HEK293 (cell line): ENCODE results near the gene FRAS1.

Source experiments
- CTCF ChIA-PET: fragments of 350-600 bp; formaldehyde crosslinking; extraction: SDS; loops from one replicate; lab custom pipeline; 2021; ENCODE audit warnings: antibody characterized with exemption; lab: Yijun Ruan, JAX
- POLR2A ChIA-PET: fragments of 300-600 bp; formaldehyde crosslinking; extraction: SDS; loops from one replicate; lab custom pipeline; 2020; ENCODE audit warnings: antibody characterized with exemption, inconsistent platforms; lab: Yijun Ruan, JAX
- H3K27ac ChIP-seq: fragments of 200-500 bp; sonication (Bioruptor generic); 2 replicates; pipeline ENCODE4 v1.5.1; 2014; ENCODE audit warnings: low read depth, low read length, control low read depth, inconsistent platforms; ENCODE audit errors: extremely low read depth
- H3K36me3 ChIP-seq, 2 experiments: fragments of 200-500 bp in 1 of 2; sonication (Bioruptor generic) in 1 of 2; 1 replicate in 1 of 2; 2 replicates in 1 of 2; pipeline ENCODE4 v1.5.1; 2014 to 2017; ENCODE audit warnings: inconsistent platforms in 2 of 2, low read length in 2 of 2; ENCODE audit not compliant: control insufficient read depth in 2 of 2, insufficient read depth in 1 of 2
- H3K4me1 ChIP-seq: fragments of 200-500 bp; sonication (Bioruptor generic); 2 replicates; pipeline ENCODE4 v1.5.1; 2014; ENCODE audit warnings: mild to moderate bottlenecking, low read length, inconsistent platforms; ENCODE audit not compliant: control insufficient read depth, insufficient read depth
- H3K4me3 ChIP-seq: 2 replicates; pipeline ENCODE4 v1.5.1; 2011; ENCODE audit warnings: low read depth, mild to moderate bottlenecking, control low read depth, low read length, moderate library complexity
- H3K9me3 ChIP-seq: fragments of 200-500 bp; sonication (Bioruptor generic); 2 replicates; pipeline ENCODE4 v1.5.1; 2014; ENCODE audit warnings: low read depth, low read length, inconsistent platforms; ENCODE audit not compliant: control insufficient read depth, insufficient read depth
- HOXD13 ChIP-seq: sonication (generic); formaldehyde crosslinking; IDR thresholded peaks from 2 replicates; pipeline ENCODE4 v1.8.0; 2022; ENCODE audit warnings: missing genetic modification reagents, borderline replicate concordance
- MYNN ChIP-seq: fragments of 450-650 bp; formaldehyde crosslinking; IDR thresholded peaks from 2 replicates; pipeline ENCODE4 v1.5.1; 2016; ENCODE audit warnings: missing biosample characterization, missing genetic modification characterization, borderline replicate concordance
- ZBTB21 ChIP-seq: fragments of 450-650 bp; formaldehyde crosslinking; IDR thresholded peaks from 2 replicates; pipeline ENCODE4 v1.5.1; 2017; ENCODE audit warnings: missing biosample characterization, missing genetic modification characterization
- ZBTB8A ChIP-seq: fragments of 450-650 bp; formaldehyde crosslinking; IDR thresholded peaks from 2 replicates; pipeline ENCODE4 v1.5.1; 2016; ENCODE audit warnings: missing biosample characterization, missing genetic modification characterization
- ZFP41 ChIP-seq: fragments of 450-650 bp; formaldehyde crosslinking; IDR thresholded peaks from 2 replicates; pipeline ENCODE4 v1.5.1; 2016; ENCODE audit warnings: missing biosample characterization, missing genetic modification characterization, borderline replicate concordance
- ZNF114 ChIP-seq: fragments of 450-650 bp; formaldehyde crosslinking; IDR thresholded peaks from 2 replicates; pipeline ENCODE4 v1.5.0; 2017; ENCODE audit warnings: missing biosample characterization, missing genetic modification characterization
- ZNF169 ChIP-seq: fragments of 450-650 bp; formaldehyde crosslinking; IDR thresholded peaks from 2 replicates; pipeline ENCODE4 v1.5.1; 2016; ENCODE audit warnings: missing biosample characterization, missing genetic modification characterization
- ZNF311 ChIP-seq: fragments of 450-650 bp; formaldehyde crosslinking; IDR thresholded peaks from 2 replicates; pipeline ENCODE4 v1.5.1; 2017; ENCODE audit warnings: missing biosample characterization, missing genetic modification characterization, borderline replicate concordance
- ZNF394 ChIP-seq: fragments of 450-650 bp; formaldehyde crosslinking; IDR thresholded peaks from 2 replicates; pipeline ENCODE4 v1.5.1; 2016; ENCODE audit warnings: missing biosample characterization, missing genetic modification characterization, mild to moderate bottlenecking, moderate library complexity, borderline replicate concordance
- ZNF433 ChIP-seq: fragments of 450-650 bp; formaldehyde crosslinking; IDR thresholded peaks from 2 replicates; pipeline ENCODE4 v1.5.1; 2016; ENCODE audit warnings: missing biosample characterization, missing genetic modification characterization, low read depth
- ZNF555 ChIP-seq: fragments of 450-650 bp; formaldehyde crosslinking; conservative IDR thresholded peaks from 2 replicates; pipeline ENCODE4 v1.5.1; 2017; ENCODE audit warnings: missing biosample characterization, mild to moderate bottlenecking, missing genetic modification characterization, inconsistent platforms
- ZNF561 ChIP-seq: fragments of 450-650 bp; IDR thresholded peaks from 2 replicates; pipeline ENCODE4 v1.5.1; 2018; ENCODE audit warnings: missing biosample characterization, missing genetic modification characterization, borderline replicate concordance
- ZNF596 ChIP-seq: fragments of 450-650 bp; IDR thresholded peaks from 2 replicates; pipeline ENCODE4 v1.5.0; 2018; ENCODE audit warnings: missing biosample characterization, mild to moderate bottlenecking, missing genetic modification characterization, moderate library complexity
- ZNF623 ChIP-seq: fragments of 450-650 bp; formaldehyde crosslinking; IDR thresholded peaks from 2 replicates; pipeline ENCODE4 v1.5.1; 2016; ENCODE audit warnings: missing biosample characterization, missing genetic modification characterization
- ZNF629 ChIP-seq: fragments of 450-650 bp; formaldehyde crosslinking; IDR thresholded peaks from 2 replicates; pipeline ENCODE4 v1.5.1; 2017; ENCODE audit warnings: missing biosample characterization, missing genetic modification characterization
- ZNF660 ChIP-seq: fragments of 450-650 bp; IDR thresholded peaks from 2 replicates; pipeline ENCODE4 v1.5.1; 2018; ENCODE audit warnings: missing biosample characterization, mild to moderate bottlenecking, missing genetic modification characterization
- ZNF677 ChIP-seq: fragments of 450-650 bp; IDR thresholded peaks from 2 replicates; pipeline ENCODE4 v1.5.0; 2018; ENCODE audit warnings: missing biosample characterization, mild to moderate bottlenecking, missing genetic modification characterization, moderate library complexity
- ZNF701 ChIP-seq: fragments of 450-650 bp; formaldehyde crosslinking; IDR thresholded peaks from 2 replicates; pipeline ENCODE4 v1.5.1; 2016; ENCODE audit warnings: missing biosample characterization, missing genetic modification characterization
- ZNF76 ChIP-seq: fragments of 450-650 bp; formaldehyde crosslinking; IDR thresholded peaks from 2 replicates; pipeline ENCODE4; 2016; ENCODE audit warnings: low read depth, missing biosample characterization, missing genetic modification characterization, borderline replicate concordance
- ZNF777 ChIP-seq: fragments of 450-650 bp; formaldehyde crosslinking; IDR thresholded peaks from 2 replicates; pipeline ENCODE4 v1.5.1; 2017; ENCODE audit warnings: missing biosample characterization, missing genetic modification characterization, borderline replicate concordance
- ZNF785 ChIP-seq: fragments of 450-650 bp; formaldehyde crosslinking; IDR thresholded peaks from 2 replicates; pipeline ENCODE4 v1.5.1; 2016; ENCODE audit warnings: missing biosample characterization, missing genetic modification characterization
- TF ChIP-seq, protein P1 (sequence below): fragments of 450-650 bp; formaldehyde crosslinking; IDR thresholded peaks from 2 replicates; pipeline ENCODE4 v1.5.1; 2016; ENCODE audit warnings: missing biosample characterization, missing genetic modification characterization, borderline replicate concordance
- TF ChIP-seq, protein P2 (sequence below): fragments of 450-650 bp; formaldehyde crosslinking; IDR thresholded peaks from 2 replicates; pipeline ENCODE4 v1.5.1; 2017; ENCODE audit warnings: missing biosample characterization, missing genetic modification characterization
- TF ChIP-seq, protein P3 (sequence below): fragments of 450-650 bp; formaldehyde crosslinking; IDR thresholded peaks from 2 replicates; pipeline ENCODE4 v1.5.1; 2016; ENCODE audit warnings: missing biosample characterization, missing genetic modification characterization, low read depth
- TF ChIP-seq, protein P4 (sequence below): fragments of 450-650 bp; formaldehyde crosslinking; IDR thresholded peaks from 2 replicates; pipeline ENCODE4 v1.5.1; 2016; ENCODE audit warnings: missing biosample characterization, missing genetic modification characterization
- TF ChIP-seq, protein P5 (sequence below): fragments of 450-650 bp; formaldehyde crosslinking; IDR thresholded peaks from 2 replicates; pipeline ENCODE4 v1.5.1; 2016; ENCODE audit warnings: missing biosample characterization, missing genetic modification characterization

The FRAS1 gene

DNA sequence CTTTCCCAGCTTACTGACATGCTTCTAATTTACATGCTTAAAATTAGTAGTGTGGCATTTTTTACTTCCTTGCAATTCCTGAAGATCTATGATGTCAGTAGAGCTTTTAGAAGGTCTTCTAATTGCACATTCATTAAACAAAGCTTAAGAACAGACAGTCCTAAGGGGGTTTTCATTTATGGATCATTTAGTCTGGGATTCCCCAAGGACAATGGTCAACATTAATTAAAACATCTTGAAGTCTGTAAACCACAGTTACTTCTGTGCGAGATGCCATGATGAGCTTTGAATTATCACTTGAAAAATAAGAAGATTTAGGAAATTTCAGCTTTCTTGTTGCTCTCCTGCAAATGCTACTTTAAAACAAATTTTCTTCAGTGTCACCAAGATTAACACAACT is 514.7 kb downstream of the FRAS1 start:
- Histone ChIP-seq H3K9me3 (no peaks in the 10 kb centered on the region), H3K36me3 (no peaks in the 10 kb centered on the region), H3K27ac (no peak overlapping the region), H3K4me3 (no peak overlapping the region), H3K4me1 (no peaks in the 10 kb centered on the region; the same call in 1 of the 2 replicates)
- POLR2A ChIA-PET, result no interaction called here
- CTCF ChIA-PET, result interaction anchor here (0.7 kb wide), 2 partner anchors 11 to 21 kb away, joined by 3 to 4 read pairs; no protein-coding TSS in a partner anchor
- no peak for TF ChIP-seq MYNN (tag by site-specific recombination)
- TF ChIP-seq ZNF555 (tag by site-specific recombination), result no peak
- TF ChIP-seq ZBTB21 (tag by site-specific recombination), result no peak
- TF ChIP-seq ZNF76 (tag by site-specific recombination), result no peak
- TF ChIP-seq ZNF169, result no peak
- TF ChIP-seq ZNF677 (tag by site-specific recombination), result no peak
- TF ChIP-seq ZNF629 (tag by site-specific recombination), result no peak
- TF ChIP-seq, protein P1, sequence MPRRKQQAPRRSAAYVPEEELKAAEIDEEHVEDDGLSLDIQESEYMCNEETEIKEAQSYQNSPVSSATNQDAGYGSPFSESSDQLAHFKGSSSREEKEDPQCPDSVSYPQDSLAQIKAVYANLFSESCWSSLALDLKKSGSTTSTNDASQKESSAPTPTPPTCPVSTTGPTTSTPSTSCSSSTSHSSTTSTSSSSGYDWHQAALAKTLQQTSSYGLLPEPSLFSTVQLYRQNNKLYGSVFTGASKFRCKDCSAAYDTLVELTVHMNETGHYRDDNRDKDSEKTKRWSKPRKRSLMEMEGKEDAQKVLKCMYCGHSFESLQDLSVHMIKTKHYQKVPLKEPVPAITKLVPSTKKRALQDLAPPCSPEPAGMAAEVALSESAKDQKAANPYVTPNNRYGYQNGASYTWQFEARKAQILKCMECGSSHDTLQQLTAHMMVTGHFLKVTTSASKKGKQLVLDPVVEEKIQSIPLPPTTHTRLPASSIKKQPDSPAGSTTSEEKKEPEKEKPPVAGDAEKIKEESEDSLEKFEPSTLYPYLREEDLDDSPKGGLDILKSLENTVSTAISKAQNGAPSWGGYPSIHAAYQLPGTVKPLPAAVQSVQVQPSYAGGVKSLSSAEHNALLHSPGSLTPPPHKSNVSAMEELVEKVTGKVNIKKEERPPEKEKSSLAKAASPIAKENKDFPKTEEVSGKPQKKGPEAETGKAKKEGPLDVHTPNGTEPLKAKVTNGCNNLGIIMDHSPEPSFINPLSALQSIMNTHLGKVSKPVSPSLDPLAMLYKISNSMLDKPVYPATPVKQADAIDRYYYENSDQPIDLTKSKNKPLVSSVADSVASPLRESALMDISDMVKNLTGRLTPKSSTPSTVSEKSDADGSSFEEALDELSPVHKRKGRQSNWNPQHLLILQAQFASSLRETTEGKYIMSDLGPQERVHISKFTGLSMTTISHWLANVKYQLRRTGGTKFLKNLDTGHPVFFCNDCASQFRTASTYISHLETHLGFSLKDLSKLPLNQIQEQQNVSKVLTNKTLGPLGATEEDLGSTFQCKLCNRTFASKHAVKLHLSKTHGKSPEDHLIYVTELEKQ (tag by site-specific recombination), result no peak
- TF ChIP-seq ZNF311 (tag by site-specific recombination), result no peak
- TF ChIP-seq ZNF785, result no peak
- TF ChIP-seq, protein P2, sequence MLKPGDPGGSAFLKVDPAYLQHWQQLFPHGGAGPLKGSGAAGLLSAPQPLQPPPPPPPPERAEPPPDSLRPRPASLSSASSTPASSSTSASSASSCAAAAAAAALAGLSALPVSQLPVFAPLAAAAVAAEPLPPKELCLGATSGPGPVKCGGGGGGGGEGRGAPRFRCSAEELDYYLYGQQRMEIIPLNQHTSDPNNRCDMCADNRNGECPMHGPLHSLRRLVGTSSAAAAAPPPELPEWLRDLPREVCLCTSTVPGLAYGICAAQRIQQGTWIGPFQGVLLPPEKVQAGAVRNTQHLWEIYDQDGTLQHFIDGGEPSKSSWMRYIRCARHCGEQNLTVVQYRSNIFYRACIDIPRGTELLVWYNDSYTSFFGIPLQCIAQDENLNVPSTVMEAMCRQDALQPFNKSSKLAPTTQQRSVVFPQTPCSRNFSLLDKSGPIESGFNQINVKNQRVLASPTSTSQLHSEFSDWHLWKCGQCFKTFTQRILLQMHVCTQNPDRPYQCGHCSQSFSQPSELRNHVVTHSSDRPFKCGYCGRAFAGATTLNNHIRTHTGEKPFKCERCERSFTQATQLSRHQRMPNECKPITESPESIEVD, result no peak
- TF ChIP-seq, protein P3, sequence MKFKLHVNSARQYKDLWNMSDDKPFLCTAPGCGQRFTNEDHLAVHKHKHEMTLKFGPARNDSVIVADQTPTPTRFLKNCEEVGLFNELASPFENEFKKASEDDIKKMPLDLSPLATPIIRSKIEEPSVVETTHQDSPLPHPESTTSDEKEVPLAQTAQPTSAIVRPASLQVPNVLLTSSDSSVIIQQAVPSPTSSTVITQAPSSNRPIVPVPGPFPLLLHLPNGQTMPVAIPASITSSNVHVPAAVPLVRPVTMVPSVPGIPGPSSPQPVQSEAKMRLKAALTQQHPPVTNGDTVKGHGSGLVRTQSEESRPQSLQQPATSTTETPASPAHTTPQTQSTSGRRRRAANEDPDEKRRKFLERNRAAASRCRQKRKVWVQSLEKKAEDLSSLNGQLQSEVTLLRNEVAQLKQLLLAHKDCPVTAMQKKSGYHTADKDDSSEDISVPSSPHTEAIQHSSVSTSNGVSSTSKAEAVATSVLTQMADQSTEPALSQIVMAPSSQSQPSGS, result no peak
- TF ChIP-seq HOXD13 (CRISPR knock-in tag), result no peak
- no peak for TF ChIP-seq ZNF660 (tag by site-specific recombination)

- Histone ChIP-seq H3K27ac (no peak overlapping the region), H3K4me1 (no peaks in the 10 kb centered on the region), H3K9me3 (no peaks in the 10 kb centered on the region), H3K4me3 (no peak overlapping the region), H3K36me3 (no peaks in the 10 kb centered on the region)
- ChIA-PET CTCF (no interaction called here), POLR2A (no interaction called here)
- TF ChIP-seq ZNF701 (tag by site-specific recombination) (no peak), ZNF561 (tag by site-specific recombination) (no peak), ZNF596 (tag by site-specific recombination) (no peak), ZNF777 (no peak), ZNF623 (tag by site-specific recombination) (peak; percentile 39), ZNF555 (tag by site-specific recombination) (peak; percentile 42), ZNF394 (tag by site-specific recombination) (peak; percentile 77; the same call in 1 of the 2 replicates), ZNF433 (tag by site-specific recombination) (0 out of 2 replicates have a peak, but pooled peaks have one; percentile 15), ZBTB8A (tag by site-specific recombination) (peak; percentile 15; the same call in 1 of the 2 replicates), ZFP41 (tag by site-specific recombination) (no peak), ZNF660 (tag by site-specific recombination) (no peak), ZNF114 (tag by site-specific recombination) (no peak)
- TF ChIP-seq, protein P4, sequence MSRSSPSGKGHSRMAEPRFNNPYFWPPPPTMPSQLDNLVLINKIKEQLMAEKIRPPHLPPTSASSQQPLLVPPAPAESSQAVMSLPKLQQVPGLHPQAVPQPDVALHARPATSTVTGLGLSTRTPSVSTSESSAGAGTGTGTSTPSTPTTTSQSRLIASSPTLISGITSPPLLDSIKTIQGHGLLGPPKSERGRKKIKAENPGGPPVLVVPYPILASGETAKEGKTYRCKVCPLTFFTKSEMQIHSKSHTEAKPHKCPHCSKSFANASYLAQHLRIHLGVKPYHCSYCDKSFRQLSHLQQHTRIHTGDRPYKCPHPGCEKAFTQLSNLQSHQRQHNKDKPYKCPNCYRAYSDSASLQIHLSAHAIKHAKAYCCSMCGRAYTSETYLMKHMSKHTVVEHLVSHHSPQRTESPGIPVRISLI (tag by site-specific recombination), result no peak
- TF ChIP-seq, protein P5, sequence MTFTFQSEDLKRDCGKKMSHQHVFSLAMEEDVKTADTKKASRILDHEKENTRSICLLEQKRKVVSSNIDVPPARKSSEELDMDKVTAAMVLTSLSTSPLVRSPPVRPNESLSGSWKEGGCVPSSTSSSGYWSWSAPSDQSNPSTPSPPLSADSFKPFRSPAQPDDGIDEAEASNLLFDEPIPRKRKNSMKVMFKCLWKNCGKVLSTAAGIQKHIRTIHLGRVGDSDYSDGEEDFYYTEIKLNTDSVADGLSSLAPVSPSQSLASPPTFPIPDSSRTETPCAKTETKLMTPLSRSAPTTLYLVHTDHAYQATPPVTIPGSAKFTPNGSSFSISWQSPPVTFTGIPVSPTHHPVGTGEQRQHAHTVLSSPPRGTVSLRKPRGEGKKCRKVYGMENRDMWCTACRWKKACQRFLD, result no peak
Measured at GRCh38 chr4:78578674-78579425, 521.7 kb downstream of the FRAS1 start.
